GM12801 (cell line): ENCODE results near the gene ANO1.

ENCODE experiments used
- TF ChIP-seq, protein P1 (sequence below): IDR thresholded peaks from one replicate; pipeline ENCODE4 v1.5.1; 2011; ENCODE audit warnings: control low read depth; ENCODE audit not compliant: insufficient read length; ENCODE audit errors: extremely low read depth

The ANO1 gene

DNA sequence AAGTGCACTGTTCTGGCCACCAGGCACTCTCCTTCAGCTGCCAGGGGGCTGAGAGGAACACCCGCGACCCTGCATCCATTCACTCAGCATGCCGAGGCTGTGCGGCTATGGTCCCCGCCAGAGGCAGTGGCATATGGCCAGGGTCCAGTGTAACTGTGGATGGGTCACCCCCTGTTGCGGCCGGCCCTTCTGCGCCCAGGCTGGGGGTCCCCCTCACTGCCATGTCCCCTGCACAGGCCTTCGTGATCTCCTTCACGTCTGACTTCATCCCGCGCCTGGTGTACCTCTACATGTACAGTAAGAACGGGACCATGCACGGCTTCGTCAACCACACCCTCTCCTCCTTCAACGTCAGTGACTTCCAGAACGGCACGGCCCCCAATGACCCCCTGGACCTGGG is 104.1 kb downstream of the ANO1 start:
- TF ChIP-seq, protein P1, sequence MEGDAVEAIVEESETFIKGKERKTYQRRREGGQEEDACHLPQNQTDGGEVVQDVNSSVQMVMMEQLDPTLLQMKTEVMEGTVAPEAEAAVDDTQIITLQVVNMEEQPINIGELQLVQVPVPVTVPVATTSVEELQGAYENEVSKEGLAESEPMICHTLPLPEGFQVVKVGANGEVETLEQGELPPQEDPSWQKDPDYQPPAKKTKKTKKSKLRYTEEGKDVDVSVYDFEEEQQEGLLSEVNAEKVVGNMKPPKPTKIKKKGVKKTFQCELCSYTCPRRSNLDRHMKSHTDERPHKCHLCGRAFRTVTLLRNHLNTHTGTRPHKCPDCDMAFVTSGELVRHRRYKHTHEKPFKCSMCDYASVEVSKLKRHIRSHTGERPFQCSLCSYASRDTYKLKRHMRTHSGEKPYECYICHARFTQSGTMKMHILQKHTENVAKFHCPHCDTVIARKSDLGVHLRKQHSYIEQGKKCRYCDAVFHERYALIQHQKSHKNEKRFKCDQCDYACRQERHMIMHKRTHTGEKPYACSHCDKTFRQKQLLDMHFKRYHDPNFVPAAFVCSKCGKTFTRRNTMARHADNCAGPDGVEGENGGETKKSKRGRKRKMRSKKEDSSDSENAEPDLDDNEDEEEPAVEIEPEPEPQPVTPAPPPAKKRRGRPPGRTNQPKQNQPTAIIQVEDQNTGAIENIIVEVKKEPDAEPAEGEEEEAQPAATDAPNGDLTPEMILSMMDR = no peak

DNA sequence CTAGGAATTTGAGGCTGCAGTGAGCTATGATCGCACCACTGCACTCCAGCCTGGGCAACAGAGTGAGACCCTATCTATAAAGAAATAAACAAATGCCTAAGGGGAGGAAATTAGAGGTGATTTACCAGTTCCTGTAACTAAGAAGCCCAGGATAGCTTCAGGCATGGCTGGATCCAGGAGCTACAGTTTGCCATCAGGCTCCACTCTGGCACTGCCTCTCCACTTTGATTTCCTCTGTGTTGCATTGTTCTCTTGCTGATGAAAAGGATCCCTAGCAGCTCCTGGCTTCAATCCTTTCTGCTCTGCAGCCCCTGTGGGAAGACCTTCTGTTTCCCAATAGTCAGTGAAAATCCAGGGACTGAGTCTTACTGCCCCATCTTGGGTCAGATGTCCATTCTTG is 104.9 kb downstream of the ANO1 start:
- TF ChIP-seq, protein P1 = no peak

DNA sequence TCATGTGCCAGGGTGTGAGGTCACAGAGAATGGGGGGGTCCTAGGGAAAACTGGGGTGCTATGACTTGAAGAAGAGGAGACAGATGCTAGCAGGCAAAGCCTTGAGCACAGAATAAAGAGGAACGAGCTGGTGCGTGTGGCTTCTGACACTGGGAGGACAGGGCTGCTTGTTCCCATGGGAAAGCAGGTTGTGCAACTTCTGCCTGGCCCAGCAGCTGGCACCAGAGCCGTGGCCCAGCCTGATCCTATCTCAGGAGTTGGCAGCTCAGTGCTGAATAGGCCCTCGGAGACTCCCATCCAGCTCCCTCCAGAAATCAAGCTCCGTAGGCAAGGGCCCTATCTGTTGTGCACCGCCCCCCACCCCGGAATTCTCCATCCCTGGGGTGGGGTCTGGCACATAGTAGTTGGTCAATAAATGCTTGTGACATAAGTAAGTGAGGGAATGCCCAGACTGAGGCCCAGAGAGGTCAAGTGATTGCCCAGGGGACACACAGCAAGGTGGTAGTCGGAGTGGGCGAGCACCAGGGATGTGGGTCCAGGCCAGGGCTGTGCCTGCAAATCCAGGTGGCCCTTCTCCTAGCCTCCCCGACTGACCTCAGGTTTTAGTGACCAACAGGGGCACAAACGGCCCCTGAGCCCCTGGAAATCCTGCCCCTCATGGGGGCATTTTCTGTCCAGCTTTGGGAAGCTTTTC is 105.5 kb downstream of the ANO1 start:
- TF ChIP-seq, protein P1 = no peak

DNA sequence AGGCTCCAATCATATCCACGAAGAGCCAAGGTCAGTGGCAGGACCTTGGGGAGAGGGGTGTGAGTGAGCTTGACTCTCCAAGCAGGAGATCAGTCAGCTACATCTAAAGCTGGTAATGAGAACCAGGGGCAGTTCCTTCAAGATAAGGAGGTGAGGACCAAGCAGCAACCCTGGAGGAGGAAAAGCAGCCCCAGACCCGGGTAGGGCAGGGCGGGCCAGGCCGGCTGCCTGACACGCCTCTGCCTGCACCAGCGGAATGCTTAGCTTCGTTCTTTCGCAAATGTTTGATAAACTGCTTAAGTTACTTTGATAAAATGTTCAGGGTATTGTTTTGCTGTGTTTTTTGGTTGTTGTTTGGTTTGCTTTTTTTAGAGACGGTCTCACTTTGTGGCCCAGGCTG is 106.3 kb downstream of the ANO1 start:
- TF ChIP-seq, protein P1 = no peak

GRCh38 chr11:70185348-70186055 is 107.4 kb downstream of the ANO1 start:
- TF ChIP-seq, protein P1 = no peak

GRCh38 chr11:70186420-70186819 is 108.3 kb downstream of the ANO1 start:
- TF ChIP-seq, protein P1 = no peak

- TF ChIP-seq, protein P1 = no peak
Observed at GRCh38 chr11:70186936-70187335, 108.8 kb downstream of the ANO1 start.
